GM21515 (cell line): ENCODE data around the gene MTCL1.

Experiments used
- ATAC-seq: cut with Tn5 transposase; IDR thresholded peaks from one replicate; pipeline ENCODE4 v1.9.1; 2021; ENCODE audit not compliant: unreplicated experiment

MTCL1 gene

DNA sequence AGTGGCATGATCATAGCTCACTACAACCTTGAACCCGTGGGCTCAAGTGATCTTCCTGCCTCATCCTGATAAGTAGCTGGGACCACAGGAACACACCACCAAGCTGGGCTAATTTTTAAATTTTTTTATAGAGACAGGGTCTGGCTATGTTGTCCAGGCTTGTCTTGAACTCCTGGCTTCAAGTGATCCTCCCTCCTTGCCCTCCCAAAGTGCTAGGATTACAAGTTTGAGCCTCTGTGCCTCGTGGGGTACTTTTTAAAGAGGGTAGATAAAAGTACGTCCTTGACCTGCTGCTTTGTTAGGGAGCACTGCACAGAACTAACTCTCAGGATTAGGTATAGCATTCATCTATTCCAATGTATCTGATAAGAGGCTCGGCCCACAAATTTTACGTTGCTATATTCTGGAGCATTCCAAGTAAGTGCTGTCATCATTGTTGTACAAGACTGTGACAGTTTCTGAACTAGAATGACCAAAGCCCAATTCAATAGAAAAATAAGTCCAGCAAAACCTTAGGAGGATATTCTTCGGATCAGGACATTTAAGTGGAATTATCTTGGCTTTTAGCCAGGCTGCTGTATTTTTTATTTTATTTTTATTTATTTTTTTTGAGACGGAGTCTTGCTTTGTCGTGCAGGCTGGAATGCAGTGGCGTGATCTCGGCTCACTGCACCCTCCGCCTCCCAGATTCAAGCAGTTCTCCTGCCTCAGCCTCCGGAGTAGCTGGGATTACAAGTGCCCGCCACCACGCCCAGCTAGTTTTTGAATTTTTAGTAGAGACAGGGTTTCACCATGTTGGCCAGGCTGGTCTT is 4.1 kb downstream of the MTCL1 start:
- no peak for ATAC-seq

DNA sequence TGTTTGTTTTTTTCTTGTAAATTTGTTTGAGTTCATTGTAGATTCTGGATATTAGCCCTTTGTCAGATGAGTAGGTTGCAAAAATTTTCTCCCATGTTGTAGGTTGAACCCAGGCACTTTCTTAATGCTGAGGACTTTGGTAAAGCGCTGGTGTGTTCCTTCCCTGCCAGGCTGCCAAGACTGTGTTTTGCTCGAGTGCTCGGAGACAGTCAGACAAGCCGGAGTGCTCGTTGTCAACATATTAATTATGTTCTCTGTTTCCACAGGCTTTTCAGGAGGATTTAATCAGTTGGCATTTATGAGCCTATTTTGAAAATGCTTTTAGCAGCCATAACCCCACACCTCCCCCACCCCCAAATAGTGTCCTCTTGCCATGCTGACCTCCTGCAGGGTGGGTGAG is 6.4 kb downstream of the MTCL1 start:
- ATAC-seq = no peak

DNA sequence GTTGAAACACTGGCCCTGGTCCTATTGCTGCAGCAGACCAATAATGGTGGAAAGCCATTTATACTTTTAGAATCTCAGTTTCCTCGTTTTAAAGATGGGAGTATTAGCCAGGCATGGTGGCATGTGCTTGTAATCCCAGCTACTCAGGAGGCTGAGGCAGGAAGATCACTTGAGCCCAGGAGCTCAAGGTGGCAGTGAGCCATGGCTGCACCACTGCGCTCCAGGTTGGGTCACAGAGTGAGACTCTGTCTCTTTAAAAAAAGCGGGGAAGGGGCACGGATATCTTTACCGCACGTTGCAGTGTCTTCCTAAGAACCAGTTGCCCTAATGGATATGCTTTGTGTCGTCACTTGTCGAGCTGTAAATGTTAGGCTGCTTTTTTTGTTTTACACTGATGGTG is 8.3 kb downstream of the MTCL1 start:
- no peak for ATAC-seq

DNA sequence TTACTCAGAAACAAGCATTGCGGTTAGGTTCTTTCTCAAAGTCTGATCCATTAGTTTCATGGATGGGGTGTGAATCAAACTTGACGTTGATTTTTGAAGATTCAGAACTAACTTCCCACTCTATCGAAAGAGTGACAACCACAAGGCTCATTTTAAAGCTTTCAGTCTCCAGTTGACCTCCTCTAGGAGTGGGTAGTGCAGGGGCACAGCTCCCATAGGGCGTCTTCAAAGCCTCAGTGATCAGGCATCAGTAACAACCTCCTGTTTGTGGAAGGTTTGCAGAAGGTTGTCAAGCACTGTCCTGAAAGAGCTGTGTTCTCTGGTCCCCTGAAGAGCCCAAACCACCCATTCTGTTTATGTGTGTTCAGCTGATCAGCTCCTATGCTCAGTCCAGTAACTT is 10.2 kb downstream of the MTCL1 start:
- no peak for ATAC-seq

DNA sequence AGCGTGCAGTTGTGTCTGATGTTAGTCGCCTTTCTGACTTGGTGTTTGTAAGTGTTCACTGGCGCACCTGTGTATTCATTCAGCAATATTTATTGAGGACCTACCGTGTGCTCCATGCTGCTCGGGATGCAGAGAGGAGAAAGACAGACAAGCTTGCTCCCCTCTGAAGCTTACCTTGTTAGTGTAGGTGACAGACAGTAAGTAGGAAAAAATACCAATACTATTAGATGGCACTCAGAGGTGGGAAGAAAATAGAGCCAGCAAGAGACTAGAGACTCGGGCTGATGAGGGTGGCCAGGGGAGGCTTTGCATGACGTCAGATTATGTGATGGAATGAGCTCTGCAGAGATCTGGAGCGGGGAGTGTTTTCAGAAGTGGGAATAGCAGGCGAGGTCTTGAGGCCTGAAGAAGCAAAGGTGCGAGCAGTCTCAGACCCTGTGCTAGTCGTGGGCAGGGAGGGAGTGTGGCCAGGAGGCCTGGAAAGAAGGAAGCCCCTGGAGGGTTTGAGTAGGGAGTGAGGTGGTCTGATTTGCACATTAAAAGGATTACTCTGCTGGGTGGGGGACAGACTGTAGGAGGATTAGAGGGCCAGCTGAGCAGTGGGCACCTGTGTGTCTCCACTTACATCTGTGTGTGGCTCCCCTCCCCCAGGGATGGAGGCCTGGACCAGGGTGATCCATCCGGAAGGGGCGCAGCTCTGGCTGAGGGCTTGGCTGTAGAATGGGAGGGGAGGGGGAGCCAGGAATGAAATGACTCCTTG is 11.8 kb downstream of the MTCL1 start:
- no peak for ATAC-seq

DNA sequence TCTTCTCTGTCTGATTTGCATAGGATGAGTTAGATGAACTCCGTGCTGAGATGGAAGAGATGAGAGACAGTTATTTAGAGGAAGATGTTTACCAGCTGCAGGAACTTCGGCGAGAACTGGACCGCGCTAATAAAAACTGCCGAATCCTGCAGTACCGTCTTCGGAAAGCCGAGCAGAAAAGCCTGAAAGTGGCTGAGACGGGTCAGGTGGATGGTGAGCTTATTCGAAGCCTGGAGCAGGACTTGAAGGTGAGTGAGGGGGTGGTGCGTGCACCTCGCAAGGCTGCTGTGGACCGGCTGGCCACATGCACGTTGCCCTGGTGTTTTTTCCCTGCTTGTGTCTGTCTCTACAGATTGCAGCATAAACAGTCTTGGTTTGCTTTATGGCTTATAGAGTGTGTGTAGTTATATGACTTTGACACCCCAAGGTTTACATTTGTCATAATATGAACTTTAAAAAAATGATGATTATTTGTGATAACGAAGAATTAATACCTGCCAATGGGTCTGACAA is 13.1 kb downstream of the MTCL1 start:
- no peak for ATAC-seq

DNA sequence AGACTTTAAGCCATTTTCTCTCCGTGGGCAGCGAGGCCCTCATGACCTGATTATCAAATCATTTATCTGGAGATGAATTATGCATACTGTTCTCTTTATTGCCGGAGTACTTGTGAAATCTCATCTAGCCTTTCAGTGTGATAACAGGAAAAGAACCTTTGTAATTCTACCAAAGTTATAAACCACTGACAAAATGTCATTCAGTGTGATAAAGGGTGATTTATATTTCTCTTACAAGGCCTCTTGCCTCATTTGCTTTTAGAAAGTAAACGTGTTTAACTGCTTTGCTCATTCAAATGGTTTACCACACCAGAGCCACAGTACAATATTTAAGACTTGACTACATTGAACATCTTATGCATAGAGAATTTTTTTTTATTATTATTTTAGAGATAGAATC is 13.8 kb downstream of the MTCL1 start:
- no peak for ATAC-seq

DNA sequence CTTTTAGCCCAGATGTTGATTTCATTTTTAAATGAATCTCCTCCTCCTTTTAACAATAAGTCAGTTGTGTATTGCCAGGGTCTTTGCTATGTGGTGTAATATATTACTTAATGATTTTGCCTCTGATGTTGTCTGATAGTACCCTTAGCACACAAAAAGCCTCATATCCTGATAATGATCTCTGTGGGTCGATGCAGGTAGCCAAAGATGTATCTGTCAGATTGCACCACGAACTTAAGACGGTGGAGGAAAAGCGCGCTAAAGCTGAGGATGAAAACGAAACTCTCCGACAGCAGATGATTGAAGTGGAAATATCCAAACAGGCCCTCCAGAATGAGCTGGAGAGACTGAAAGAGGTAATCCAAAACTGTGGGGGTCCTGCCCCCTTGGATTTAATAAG is 14.8 kb downstream of the MTCL1 start:
- ATAC-seq = no peak

DNA sequence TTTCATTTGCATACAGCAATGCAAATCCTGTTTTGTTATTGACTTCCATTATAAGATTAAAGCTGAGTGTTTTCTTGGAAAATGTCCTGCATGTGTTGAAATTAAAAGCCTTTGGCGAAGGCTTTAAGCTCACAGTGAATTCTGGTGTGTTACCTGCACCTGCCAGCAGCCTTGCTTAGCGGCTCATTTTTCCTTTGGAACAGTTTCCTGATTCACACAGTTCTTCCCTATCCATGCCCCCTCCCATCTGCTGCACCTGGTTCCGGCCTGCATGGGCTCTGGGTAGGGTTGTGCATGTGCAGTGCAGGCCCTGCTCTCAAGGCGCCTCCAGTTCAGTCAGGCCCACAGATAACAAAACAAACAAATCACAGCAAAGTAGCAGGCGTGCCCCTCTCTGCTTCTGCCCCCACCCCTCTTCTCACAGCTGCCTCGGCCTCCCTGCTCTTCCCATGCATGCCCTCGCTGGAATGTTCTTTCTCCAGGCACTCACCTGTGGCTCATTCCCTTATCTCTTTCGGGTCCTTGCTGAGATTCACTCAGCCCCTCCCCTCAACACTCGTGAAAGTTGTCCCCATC is 15.8 kb downstream of the MTCL1 start:
- no peak for ATAC-seq

DNA sequence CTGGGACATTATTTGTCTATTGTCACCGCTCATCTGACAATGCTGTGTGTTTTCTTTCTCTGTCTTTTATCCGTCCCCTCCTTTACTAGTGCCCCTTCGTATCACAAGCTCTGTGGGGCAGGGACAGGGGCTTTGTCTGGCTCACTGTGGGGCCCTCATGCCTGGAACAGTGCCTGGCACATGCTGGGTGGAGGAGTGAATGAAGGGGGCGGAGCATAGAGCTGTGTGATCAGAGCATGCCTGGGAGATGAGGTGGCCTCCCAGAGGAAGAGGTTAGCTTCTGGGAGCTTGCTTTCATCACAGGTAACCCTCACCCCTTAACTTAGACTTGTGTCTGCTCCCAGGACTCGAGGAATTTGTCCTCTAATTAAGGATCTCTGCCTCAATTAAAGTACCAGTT is 16.4 kb downstream of the MTCL1 start:
- no peak for ATAC-seq

DNA sequence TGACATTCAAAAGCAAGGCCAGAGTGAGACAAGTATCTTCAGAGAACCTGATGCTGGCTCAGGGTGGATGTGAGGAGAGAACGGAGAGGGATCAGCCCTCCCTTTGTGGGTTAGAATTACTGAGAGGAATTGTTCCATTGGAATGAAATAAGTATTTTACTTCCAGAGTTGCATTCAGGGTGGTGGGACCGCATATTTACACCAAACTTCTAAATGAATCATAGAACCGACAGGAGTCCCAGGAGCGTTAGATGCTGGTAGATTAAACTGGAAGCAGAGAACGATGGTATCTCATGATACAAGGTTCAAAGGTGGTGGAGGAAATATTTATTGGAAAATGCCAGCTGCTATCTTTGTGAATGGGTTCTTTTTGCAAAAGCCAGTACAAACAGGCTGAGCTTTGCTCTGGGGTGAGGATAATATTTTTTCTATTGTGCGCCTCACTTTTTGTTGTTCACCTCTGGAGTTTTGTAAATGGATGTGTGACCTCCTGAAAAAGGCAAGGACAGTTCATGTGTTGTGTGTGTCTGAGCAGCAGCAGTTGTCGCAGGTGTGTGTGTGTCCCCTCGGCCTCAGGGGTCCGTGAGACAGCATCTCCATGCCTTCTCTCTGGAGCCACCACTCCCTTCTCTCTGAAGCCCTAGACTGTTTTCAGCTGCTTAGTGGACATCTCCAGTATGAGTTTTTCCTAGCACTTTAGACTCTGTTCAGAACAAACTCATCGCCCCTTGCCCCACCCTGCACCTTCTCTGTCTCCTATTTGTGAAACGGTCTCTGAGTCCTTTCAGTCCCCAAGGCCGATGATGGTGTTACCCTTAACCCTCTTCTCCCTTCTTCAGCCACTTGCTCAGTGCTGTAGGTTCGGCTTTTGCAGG is 17.8 kb downstream of the MTCL1 start:
- ATAC-seq = no peak

DNA sequence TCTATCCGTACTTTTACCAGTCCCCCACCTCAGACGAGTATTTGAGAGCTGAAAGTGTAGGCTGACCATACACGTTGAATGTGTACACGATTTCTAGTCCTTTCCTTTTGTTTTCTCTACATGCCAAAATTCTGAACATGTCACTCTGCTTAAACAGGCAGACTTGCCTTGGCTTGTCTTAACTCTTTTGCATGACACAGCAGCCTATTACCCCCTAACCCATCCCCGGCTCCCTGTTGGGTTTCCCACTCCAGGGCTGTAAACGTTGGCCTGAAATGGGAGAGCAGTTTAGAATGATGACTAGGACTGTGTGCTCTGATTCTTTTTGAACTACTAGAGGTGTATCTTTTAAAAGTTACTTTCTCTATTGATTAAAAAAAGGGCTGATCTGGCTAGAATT is 19.1 kb downstream of the MTCL1 start:
- ATAC-seq = no peak

DNA sequence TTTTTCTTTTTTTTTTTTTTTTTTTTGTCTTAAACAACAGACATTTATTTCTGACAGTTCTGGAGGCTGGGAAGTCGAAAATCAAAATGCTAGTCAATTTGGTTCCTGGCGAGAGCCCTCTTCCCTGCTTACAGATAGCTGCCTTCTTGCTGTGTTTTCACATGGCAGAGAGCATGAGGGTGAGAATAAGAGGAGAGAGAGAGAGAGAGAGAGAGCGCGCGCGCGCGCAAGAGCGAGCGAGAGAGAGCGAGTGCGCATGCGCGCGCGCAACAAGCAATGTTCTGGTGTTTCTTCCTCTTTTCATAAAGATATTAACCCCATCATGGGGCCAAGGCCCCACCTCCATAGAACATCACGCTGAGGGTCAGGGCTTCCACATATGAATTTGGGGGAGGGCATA is 20.9 kb downstream of the MTCL1 start:
- ATAC-seq = no peak

DNA sequence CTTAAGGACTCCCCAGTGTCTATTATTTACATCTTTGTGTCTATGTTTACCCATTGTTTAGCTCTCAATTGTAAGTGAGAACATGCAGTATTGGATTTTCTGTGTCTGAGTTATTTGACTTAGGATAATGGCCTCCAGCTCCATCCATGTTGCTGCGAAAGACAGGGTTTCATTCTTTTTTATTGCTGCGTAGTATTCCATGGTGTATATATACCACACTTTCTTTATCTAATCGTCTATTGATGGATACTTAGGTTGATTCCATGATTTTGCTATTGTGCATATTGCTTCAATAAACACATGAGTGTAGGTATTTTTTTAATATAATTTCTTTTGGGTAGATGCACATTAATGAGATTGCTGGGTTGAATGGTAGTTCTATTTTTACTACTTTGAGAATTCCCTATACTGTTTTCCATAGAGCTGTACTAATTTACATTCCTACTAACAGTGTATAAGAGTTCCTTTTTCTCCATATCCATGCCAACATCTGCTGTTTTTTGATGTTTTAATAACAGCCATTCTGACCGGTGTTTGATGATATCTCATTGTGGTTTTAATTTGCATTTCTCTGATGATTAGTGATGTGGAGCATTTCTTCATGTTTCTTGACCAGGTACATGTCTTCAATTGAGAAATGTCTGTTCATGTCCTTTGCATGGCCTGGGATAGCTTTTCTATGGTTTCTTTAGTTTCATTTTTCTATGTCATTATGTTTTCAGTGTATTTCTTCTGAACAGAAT is 21.8 kb downstream of the MTCL1 start:
- no peak for ATAC-seq

DNA sequence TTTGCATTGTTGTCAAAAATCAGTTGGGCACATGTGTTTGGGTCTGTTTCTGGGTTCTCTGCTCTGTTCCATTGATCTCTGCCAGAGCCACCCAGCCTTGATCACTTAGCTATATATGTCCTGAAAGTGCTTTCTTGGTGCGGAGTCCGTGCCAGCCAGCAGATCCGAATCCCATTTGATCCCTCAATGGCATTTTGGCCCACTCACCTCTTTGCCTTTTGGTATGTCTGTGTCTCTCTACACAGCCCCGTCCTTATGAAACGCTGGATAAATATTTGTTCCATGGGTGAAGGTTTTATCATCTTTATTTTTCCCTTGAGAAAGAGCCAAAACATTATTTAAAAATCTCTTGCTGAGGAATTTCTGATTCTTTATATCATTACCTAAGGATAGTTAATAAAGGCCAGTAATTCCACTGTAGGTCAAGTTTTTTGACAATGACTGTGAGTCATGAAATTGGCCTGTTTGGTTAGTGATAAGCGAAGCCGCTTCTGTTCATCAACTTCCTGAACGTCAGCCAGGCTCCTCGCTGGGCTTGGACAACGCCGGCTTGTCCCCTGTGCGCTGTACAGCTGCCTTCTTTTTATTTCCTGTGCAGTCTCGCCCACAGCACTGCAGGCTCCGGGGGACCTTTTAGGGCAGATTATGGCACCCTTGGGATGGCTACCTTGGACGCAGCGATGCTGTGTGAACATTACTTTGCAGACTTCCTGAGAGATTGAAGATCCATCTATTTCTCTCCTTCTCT is 24.9 kb downstream of the MTCL1 start:
- ATAC-seq = no peak

DNA sequence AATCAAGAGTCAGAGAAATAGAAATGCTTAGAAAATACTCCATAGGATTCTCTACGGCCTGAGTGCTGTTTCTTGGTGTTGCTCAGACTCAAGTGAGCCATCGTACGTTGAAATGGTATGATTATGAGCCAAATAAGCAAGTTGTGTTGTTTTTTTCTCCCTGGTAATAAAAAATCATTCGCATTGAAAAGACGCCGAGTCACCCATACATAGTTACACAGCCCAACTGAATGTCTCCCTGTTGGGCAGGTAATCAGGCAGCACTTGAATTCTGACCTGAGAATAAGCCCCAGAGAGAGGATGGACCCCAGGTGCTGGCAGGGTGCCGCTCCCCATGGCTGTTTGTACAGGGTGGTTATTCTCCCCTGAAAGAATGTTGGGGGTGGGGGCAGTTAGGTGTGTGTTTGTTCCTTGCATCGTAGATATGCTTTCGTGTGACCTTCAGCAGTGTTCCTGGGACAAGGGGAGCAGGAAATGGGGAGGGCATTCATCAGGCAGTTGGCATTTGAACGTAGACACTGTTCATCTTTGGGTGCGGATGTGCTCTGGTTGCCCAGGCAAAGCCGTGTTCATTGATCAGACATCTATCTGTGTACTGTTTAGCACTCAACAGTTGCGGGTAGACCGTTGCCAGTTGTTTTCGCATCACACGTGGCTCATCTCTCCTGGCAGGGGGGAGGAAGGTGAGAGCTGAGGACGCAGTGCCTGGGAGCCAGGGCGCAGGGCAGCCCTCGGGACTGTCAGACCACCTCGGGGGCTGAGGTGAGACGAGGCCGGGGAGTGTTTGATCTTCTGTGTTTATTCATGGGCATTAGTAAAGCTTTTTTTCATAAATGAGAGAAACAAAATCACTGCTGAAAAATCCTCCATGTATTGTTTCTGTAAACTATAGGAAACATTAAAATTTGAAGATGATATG is 27.3 kb downstream of the MTCL1 start:
- no peak for ATAC-seq

DNA sequence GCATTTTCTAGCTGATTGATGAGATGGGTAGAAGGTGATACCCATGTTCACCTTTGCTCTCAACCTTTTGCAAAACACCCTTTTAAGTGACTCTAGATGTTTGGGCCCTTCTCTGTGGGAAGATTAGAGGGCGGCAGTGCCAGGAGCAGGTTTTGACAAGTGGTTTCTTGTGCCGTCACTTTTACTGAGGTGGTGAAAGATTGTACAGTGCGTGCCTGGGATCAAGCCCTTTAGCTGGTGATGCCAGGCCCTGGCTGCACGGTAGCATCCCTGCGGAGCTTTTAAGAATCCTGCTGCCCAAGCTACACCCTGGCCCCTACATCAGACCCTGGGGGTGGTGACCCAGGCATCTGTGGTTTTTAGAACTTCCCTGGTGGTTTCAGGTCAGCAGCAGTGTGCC is 29.1 kb downstream of the MTCL1 start:
- no peak for ATAC-seq

DNA sequence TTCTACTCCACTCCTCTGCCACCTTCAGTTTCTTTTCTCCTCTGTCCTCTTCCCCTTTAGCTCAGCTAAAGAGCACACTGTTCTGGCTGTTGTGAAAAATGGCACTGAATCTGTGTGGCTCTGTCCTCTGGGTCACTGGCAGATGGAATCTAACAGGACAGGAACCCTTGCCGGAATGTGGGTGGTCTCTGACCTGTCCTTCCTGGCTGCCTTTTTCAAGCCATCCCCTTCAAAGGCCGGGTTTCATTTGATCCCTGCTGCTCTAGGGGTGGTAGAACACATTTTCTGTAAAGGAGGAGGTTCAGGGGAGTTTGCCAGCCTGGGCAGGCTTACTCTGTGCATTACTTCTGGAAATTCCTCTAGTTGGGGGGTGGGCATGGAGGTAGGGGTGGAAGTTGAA is 29.9 kb downstream of the MTCL1 start:
- ATAC-seq = no peak

DNA sequence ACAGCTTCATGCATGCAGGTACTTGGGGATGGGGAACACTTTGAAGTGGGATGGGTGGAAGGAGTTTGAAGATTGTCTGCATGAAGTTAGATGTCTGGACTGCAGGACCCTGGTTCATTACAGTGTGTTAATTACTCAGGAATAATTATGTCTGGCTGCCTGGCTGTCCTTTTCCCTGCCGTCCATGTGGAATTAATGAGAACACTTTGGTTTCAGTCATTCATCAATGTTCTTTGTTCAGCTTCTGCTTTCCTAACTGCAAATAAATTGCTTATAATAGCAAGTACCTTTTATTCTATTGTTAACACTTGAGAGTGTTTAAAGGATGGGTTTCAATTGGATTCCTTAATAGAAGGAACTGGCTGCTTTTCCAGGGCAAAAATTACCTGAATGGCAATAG is 35.8 kb downstream of the MTCL1 start:
- no peak for ATAC-seq
